Breast epithelium (tissue), 3 donors: ENCODE results near the gene APLP2.

ENCODE experiments used
- POLR2A ChIP-seq: fragments of 450-650 bp; IDR thresholded peaks from one replicate; pipeline ENCODE4 v1.6.1; 2016; ENCODE audit warnings: antibody characterized with exemption, mild to moderate bottlenecking, moderate library complexity
- POLR2AphosphoS5 ChIP-seq, 3 donors: sonication (generic); formaldehyde crosslinking; IDR thresholded peaks; one replicate each; pipeline ENCODE4 v1.6.1; 2017; ENCODE audit warnings: antibody characterized with exemption in 3 of 3
- TF ChIP-seq, protein P1 (sequence below), 3 donors: fragments of 450-650 bp; IDR thresholded peaks; one replicate each; pipeline ENCODE4 v1.5.1; 2016 to 2017; ENCODE audit warnings: antibody characterized with exemption in 3 of 3, mild to moderate bottlenecking in 3 of 3, moderate library complexity in 3 of 3

DNA sequence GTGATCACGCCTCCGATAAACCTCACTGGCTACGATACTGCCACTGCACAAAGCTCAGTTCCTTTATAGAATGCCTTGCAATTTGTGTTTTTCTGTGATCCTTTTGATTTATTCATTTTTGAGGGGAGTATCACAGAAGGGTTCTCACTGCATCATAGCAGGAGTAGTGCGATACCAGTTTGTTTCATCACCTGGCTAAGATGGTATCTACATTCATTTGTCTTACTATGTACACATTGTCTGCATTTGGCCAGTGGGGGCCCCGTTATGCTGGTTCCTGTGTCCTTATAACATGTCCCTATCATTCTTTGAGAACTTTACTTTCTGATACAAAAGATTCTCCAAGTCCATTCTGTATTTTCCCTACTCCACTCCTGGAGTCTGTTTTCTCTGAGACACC, 44.6 kb downstream of the APLP2 start:
- TF ChIP-seq, protein P1, sequence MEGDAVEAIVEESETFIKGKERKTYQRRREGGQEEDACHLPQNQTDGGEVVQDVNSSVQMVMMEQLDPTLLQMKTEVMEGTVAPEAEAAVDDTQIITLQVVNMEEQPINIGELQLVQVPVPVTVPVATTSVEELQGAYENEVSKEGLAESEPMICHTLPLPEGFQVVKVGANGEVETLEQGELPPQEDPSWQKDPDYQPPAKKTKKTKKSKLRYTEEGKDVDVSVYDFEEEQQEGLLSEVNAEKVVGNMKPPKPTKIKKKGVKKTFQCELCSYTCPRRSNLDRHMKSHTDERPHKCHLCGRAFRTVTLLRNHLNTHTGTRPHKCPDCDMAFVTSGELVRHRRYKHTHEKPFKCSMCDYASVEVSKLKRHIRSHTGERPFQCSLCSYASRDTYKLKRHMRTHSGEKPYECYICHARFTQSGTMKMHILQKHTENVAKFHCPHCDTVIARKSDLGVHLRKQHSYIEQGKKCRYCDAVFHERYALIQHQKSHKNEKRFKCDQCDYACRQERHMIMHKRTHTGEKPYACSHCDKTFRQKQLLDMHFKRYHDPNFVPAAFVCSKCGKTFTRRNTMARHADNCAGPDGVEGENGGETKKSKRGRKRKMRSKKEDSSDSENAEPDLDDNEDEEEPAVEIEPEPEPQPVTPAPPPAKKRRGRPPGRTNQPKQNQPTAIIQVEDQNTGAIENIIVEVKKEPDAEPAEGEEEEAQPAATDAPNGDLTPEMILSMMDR (IDR thresholded peaks at IDR 0.05): no peak
- TF ChIP-seq POLR2AphosphoS5 (IDR thresholded peaks at IDR 0.05) (no peak), POLR2A (no peak)
